Measurements from ENCODE around the gene IFNAR1. TPM values are rescaled to one million over a fixed set of nuclear protein-coding genes. Genes with fewer than 3 reads are reported as not detected.

The IFNAR1 gene
- total and polyA plus RNA-seq, 7 donors = 10.4 to 31.6 (median 17.5) TPM

DNA sequence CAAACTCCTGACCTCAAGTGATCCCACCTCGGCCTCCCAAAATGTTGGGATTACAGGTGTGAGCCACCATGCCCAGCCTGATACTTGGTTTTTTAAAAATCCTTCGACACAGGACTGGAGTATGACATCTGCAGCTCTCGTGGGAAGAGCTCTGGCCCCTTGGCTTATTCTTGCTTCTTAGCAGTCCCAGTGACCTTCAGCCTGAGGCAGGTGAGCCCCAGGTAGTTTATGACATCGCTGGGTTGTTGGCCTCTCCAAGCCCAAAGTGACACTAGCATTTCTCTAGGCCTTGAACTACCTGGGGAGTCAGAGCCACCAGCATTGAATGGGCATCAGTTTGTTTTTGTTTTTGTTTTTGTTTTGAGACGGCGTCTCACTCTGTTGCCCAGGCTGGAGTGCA lies 62.5 kb downstream of the IFNAR1 start:
- DNase-seq = no peak
- H3K4me3 ChIP-seq = no peak overlapping the region
- H3K9me3 ChIP-seq = no peaks in the 10 kb centered on the region
- TF ChIP-seq, protein P1, sequence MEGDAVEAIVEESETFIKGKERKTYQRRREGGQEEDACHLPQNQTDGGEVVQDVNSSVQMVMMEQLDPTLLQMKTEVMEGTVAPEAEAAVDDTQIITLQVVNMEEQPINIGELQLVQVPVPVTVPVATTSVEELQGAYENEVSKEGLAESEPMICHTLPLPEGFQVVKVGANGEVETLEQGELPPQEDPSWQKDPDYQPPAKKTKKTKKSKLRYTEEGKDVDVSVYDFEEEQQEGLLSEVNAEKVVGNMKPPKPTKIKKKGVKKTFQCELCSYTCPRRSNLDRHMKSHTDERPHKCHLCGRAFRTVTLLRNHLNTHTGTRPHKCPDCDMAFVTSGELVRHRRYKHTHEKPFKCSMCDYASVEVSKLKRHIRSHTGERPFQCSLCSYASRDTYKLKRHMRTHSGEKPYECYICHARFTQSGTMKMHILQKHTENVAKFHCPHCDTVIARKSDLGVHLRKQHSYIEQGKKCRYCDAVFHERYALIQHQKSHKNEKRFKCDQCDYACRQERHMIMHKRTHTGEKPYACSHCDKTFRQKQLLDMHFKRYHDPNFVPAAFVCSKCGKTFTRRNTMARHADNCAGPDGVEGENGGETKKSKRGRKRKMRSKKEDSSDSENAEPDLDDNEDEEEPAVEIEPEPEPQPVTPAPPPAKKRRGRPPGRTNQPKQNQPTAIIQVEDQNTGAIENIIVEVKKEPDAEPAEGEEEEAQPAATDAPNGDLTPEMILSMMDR (IDR thresholded peaks at IDR 0.05) = no peak
- WGBS, 3 donors = 88 to 96% (median 95%) methylated on average over 6 of the region's 6 CpGs
- intact Hi-C loops (cut with DNase I) = no loop called here
- H3K4me1 ChIP-seq = peaks cover 8% of the 10 kb centered on the region
- H3K36me3 ChIP-seq (ENCODE audit: insufficient read depth in 1 of 2, low read depth in 1 of 2) = no peaks in the 10 kb centered on the region
- ATAC-seq = no peak
- H3K27ac ChIP-seq = no peak overlapping the region
- no peaks in the 10 kb centered on the region for H3K27me3 ChIP-seq (ENCODE audit: insufficient read depth in 3 of 3, low read length in 2 of 3)

GRCh38 chr21:33388188-33388587 lies 63.4 kb downstream of the IFNAR1 start:
- H3K27ac ChIP-seq = no peak overlapping the region
- WGBS, 3 donors = 82 to 85% (median 83%) methylated on average over 4 of the region's 4 CpGs
- peaks cover 2% of the 10 kb centered on the region for H3K4me1 ChIP-seq
- DNase-seq = no peak
- no peaks in the 10 kb centered on the region for H3K36me3 ChIP-seq (ENCODE audit: insufficient read depth in 1 of 2, low read depth in 1 of 2)
- no peaks in the 10 kb centered on the region for H3K9me3 ChIP-seq
- H3K4me3 ChIP-seq = no peak overlapping the region
- no peak for ATAC-seq
- TF ChIP-seq, protein P1 (IDR thresholded peaks at IDR 0.05) = no peak
- H3K27me3 ChIP-seq (ENCODE audit: insufficient read depth in 3 of 3, low read length in 2 of 3) = no peaks in the 10 kb centered on the region
- intact Hi-C loops (cut with DNase I) = no loop called here

GRCh38 chr21:33390479-33390878 lies 65.7 kb downstream of the IFNAR1 start:
- ATAC-seq = no peak
- TF ChIP-seq, protein P1 (IDR thresholded peaks at IDR 0.05) = no peak
- H3K36me3 ChIP-seq (ENCODE audit: insufficient read depth in 1 of 2, low read depth in 1 of 2) = no peaks in the 10 kb centered on the region
- no peak overlapping the region for H3K4me3 ChIP-seq
- intact Hi-C loops (cut with DNase I) = no loop called here
- no peak overlapping the region for H3K27ac ChIP-seq
- no peaks in the 10 kb centered on the region for H3K27me3 ChIP-seq (ENCODE audit: insufficient read depth in 3 of 3, low read length in 2 of 3)
- WGBS, 3 donors = 86 to 90% (median 87%) methylated on average over 5 of the region's 5 CpGs
- DNase-seq = no peak
- no peaks in the 10 kb centered on the region for H3K4me1 ChIP-seq
- H3K9me3 ChIP-seq = no peaks in the 10 kb centered on the region

DNA sequence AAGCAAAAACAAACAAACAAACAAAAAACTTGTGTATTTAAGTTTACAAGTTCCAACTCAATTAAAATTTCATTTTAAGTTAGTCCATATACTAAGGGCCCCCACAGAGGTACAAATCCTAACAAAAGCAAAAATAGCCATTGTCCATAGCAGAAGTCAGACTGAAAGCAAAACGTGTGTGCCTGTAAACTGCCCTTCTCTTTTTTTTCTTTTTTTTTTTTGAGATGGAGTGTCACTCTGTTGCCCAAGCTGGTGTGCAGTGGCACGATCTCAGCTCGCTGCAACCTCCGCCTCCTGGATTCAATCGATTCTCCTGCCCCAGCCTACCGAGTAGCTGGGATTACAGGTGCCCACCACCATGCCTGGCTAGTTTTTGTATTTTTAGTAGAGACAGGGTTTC lies 66.9 kb downstream of the IFNAR1 start:
- H3K4me3 ChIP-seq = no peak overlapping the region
- no peak overlapping the region for H3K27ac ChIP-seq
- H3K9me3 ChIP-seq = no peaks in the 10 kb centered on the region
- 79 to 89% (median 87%) methylated on average over 6 of the region's 6 CpGs for WGBS, 3 donors
- H3K27me3 ChIP-seq (ENCODE audit: insufficient read depth in 3 of 3, low read length in 2 of 3) = no peaks in the 10 kb centered on the region
- H3K4me1 ChIP-seq = no peaks in the 10 kb centered on the region
- no peak for DNase-seq
- H3K36me3 ChIP-seq (ENCODE audit: insufficient read depth in 1 of 2, low read depth in 1 of 2) = no peaks in the 10 kb centered on the region
- intact Hi-C loops (cut with DNase I) = no loop called here
- no peak for ATAC-seq
- TF ChIP-seq, protein P1 (IDR thresholded peaks at IDR 0.05) = no peak

- DNase-seq (no peak), ATAC-seq (no peak)
- 77 to 80% (median 78%) methylated on average over 11 of the region's 11 CpGs for WGBS, 3 donors
- Histone ChIP-seq H3K27me3 (ENCODE audit: insufficient read depth in 3 of 3, low read length in 2 of 3) (no peaks in the 10 kb centered on the region), H3K4me3 (no peak overlapping the region), H3K9me3 (no peaks in the 10 kb centered on the region), H3K4me1 (no peaks in the 10 kb centered on the region), H3K27ac (no peak overlapping the region), H3K36me3 (ENCODE audit: insufficient read depth in 1 of 2, low read depth in 1 of 2) (no peaks in the 10 kb centered on the region)
- TF ChIP-seq, protein P1 (IDR thresholded peaks at IDR 0.05) = no peak
- intact Hi-C loops (cut with DNase I) = no loop called here
These were observed 67.7 kb downstream of the IFNAR1 start for GRCh38 chr21:33392284-33392985.
